ENCODE results near the gene NSMCE1.

DNA sequence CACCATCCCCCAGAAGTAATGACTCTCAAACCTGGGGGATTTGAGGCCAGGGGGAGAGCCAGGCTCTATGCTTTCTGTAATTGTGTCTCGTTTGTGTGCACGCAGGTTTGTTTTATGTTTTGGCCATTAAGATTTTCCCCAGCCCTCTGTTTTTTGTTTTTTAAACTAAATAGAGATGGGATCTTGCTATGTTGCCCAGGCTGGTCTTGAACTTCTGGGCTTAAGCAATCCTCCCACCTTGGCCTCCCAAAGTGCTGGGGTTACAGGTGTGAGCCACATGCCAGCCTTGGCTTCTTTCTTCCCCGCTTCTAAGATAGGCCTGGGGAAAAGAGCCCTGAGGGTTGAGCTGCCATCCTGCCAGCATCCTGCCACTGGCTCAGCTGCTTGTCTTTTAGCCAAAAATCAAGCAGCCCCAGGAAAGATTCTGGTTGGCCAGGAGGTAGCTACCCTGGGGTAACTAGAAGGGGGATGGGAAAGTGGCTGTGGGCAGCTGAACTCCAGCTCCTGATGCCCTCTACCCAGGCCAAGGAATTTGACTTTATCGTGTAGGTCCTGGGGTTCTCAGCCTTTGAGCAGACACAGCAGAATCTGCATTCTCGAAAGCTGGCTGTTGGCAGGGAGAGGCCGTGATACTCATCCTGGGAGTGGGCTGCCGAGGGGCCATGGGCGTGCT, 46.9 kb downstream of the NSMCE1 start:
- TF ChIP-seq, protein P1, sequence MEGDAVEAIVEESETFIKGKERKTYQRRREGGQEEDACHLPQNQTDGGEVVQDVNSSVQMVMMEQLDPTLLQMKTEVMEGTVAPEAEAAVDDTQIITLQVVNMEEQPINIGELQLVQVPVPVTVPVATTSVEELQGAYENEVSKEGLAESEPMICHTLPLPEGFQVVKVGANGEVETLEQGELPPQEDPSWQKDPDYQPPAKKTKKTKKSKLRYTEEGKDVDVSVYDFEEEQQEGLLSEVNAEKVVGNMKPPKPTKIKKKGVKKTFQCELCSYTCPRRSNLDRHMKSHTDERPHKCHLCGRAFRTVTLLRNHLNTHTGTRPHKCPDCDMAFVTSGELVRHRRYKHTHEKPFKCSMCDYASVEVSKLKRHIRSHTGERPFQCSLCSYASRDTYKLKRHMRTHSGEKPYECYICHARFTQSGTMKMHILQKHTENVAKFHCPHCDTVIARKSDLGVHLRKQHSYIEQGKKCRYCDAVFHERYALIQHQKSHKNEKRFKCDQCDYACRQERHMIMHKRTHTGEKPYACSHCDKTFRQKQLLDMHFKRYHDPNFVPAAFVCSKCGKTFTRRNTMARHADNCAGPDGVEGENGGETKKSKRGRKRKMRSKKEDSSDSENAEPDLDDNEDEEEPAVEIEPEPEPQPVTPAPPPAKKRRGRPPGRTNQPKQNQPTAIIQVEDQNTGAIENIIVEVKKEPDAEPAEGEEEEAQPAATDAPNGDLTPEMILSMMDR (IDR thresholded peaks at IDR 0.05; ENCODE audit: borderline replicate concordance, extremely low read depth, low read length, poor library complexity, severe bottlenecking): no peak
- no peak for TF ChIP-seq EZH2 (IDR thresholded peaks at IDR 0.05; ENCODE audit: borderline replicate concordance, low read depth, low read length, severe bottlenecking)
